H1 (cell line): ENCODE results near the gene CRYGN. TPM values are rescaled to one million over a fixed set of nuclear protein-coding genes. Genes with fewer than 3 reads are reported as not detected.

ENCODE experiments used
- ASH2L ChIP-seq: fragments of 200-600, 300-600 bp; sonication (generic); IDR thresholded peaks from one replicate; pipeline ENCODE4 v1.7.1; 2017; ENCODE audit warnings: low read length
- HDAC6 ChIP-seq: IDR thresholded peaks from one replicate; pipeline ENCODE4 v1.7.1; 2012; ENCODE audit warnings: low read depth, mild to moderate bottlenecking, inconsistent platforms, low read length, moderate library complexity
- MAFK ChIP-seq: IDR thresholded peaks from 2 replicates; pipeline ENCODE4 v1.6.1; 2012; ENCODE audit warnings: low read depth, mild to moderate bottlenecking, improper control_type of control experiment, low read length
- NANOG ChIP-seq: IDR thresholded peaks from 2 replicates; pipeline ENCODE4 v1.6.1; 2011; ENCODE audit warnings: low read length, low read depth, mild to moderate bottlenecking, inconsistent platforms; ENCODE audit not compliant: insufficient read depth, poor library complexity, severe bottlenecking
- RAD21 ChIP-seq, 2 experiments: IDR thresholded peaks in 1 of 2; conservative IDR thresholded peaks in 1 of 2; 2 replicates each; pipeline ENCODE4 v1.6.1; 2011; ENCODE audit warnings: low read depth in 2 of 2, low read length in 2 of 2, improper control_type of control experiment in 1 of 2, inconsistent platforms in 1 of 2, mild to moderate bottlenecking in 1 of 2, moderate library complexity in 1 of 2
- SIN3A ChIP-seq, 2 experiments: IDR thresholded peaks in 1 of 2; conservative IDR thresholded peaks in 1 of 2; 2 replicates each; pipeline ENCODE4 v1.6.1; 2011 to 2012; ENCODE audit warnings: low read length in 2 of 2, improper control_type of control experiment in 1 of 2, low read depth in 1 of 2, mild to moderate bottlenecking in 1 of 2
- TAF7 ChIP-seq: optimal IDR thresholded peaks from 2 replicates; pipeline ENCODE3; 2011; ENCODE audit warnings: low read depth, mild to moderate bottlenecking, inconsistent platforms, low read length, moderate library complexity, borderline replicate concordance
- microRNA-seq, 2 experiments: library from miRNA; unstranded; fragments of <30 nt; microRNA quantifications; one replicate each; pipeline versions ENCODE4 to v1.2.0, GENCODE V29; 2016 to 2020; ENCODE audit warnings: borderline microRNAs expressed in 2 of 2, borderline number of aligned reads in 2 of 2, borderline replicate concordance in 1 of 2
- polyA plus RNA-seq, 7 experiments: library from polyadenylated mRNA; depleted of rRNA in 3 of 7; stranded (reverse) in 5 of 7; unstranded in 2 of 7; fragments of >200 nt in 5 of 7; fragments of 200-250 nt in 2 of 7; gene quantifications; 1 replicate in 5 of 7; 2 replicates in 1 of 7; 4 replicates in 1 of 7; pipeline versions ENCODE4 v1.2.1 to v1.2.3, GENCODE V29; 2011 to 2013; ENCODE audit warnings: missing spikeins in 2 of 7, mixed read lengths in 2 of 7
- small RNA-seq: library from polyadenylated mRNA; stranded (forward); fragments of <200 nt; extraction: miRNeasy Mini kit (QIAGEN cat#:217004); gene quantifications from one replicate; pipeline ENCODE3, GENCODE V24; 2013; ENCODE audit not compliant: insufficient read depth
- total RNA-seq: library from RNA; stranded (reverse); fragmentation: NEBNext Ultra II Directional; extraction: Animal tissue kit (Norgen Biotek cat#: 25700); gene quantifications from 2 replicates; pipeline ENCODE4 v1.2.1, GENCODE V29; 2021

Gene CRYGN
- total and polyA plus RNA-seq, 2 of the 8 experiments (the other 6 are each of a cell fraction or from before 2014, with no cell fraction given), result 0.98 to 1.6 TPM

DNA sequence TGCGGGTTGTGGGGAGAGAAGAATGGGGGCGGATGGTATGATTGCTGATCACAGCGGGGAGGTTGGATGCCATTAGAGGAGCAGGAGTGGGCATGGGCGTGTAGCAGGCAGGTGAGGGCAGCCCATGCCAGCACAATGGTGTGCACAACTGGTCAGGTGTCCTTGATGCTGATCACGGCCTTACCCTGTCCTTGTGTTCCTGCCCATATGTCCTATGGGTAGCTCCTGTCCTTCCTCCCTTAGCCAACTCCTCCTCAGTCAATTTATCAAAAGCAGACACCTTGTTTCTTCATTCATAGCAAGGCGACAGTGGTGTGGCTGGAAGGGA, 60.8 kb downstream of the CRYGN start (continued):
- TF ChIP-seq SIN3A (conservative IDR thresholded peaks at IDR 0.05 in 1 of 2, IDR thresholded peaks at IDR 0.05 in 1 of 2; ENCODE audit: low read depth in 1 of 2, low read length in 2 of 2) (no peak), HDAC6 (no peak), NANOG (no peak), RAD21 (IDR thresholded peaks at IDR 0.05 in 1 of 2, conservative IDR thresholded peaks at IDR 0.05 in 1 of 2; ENCODE audit: low read depth in 2 of 2, low read length in 2 of 2) (no peak), ASH2L (no peak), TAF7 (no peak), MAFK (no peak)
- TF ChIP-seq, all 59 proteins: peak for 0

Small RNA genes within 50 kb of the gene (microRNA-seq; reads per million reads assigned to microRNA genes)
- gene MIR3907, result 0 reads per million in 2 experiments

Small RNA genes within 50 kb of the gene (small RNA-seq; reads per million reads assigned to genes)
- gene MIR3907 (0.51 reads per million), gene RN7SL76P (not detected)

Other genes with a start within 250 kb of the CRYGN start
- gene H2BK1, start 229.7 kb downstream of the CRYGN start, total RNA-seq, result not detected in 2 replicates
- gene H2BK1, start 229.7 kb downstream of the CRYGN start, polyA plus RNA-seq (2011; rRNA removed), result not detected in 2 replicates
- gene ABCF2, start 212.9 kb downstream of the CRYGN start, total RNA-seq, result 51.0 and 55.0 TPM in 2 replicates
- gene ABCF2, start 212.9 kb downstream of the CRYGN start, polyA plus RNA-seq (2011; rRNA removed), result 26.4 and 28.0 TPM in 2 replicates
- gene CHPF2, start 207.7 kb downstream of the CRYGN start, total RNA-seq, result 20.6 and 20.8 TPM in 2 replicates
- gene CHPF2, start 207.7 kb downstream of the CRYGN start, polyA plus RNA-seq (2011; rRNA removed), result 14.4 and 20.0 TPM in 2 replicates
- gene SMARCD3, start 191.4 kb downstream of the CRYGN start, total RNA-seq, result 3.0 and 4.6 TPM in 2 replicates
- gene SMARCD3, start 191.4 kb downstream of the CRYGN start, polyA plus RNA-seq (2011; rRNA removed), result 5.6 and 6.2 TPM in 2 replicates
- 37.7 and 43.5 TPM in 2 replicates for gene NUB1, start 98.3 kb downstream of the CRYGN start, total RNA-seq
- 20.5 and 22.1 TPM in 2 replicates for gene NUB1, start 98.3 kb downstream of the CRYGN start, polyA plus RNA-seq (2011; rRNA removed)
- gene WDR86, start 30.1 kb downstream of the CRYGN start, total RNA-seq, result 14.9 and 15.8 TPM in 2 replicates
- gene WDR86, start 30.1 kb downstream of the CRYGN start, polyA plus RNA-seq (2011; rRNA removed), result 12.7 and 22.1 TPM in 2 replicates
- 119 and 132 TPM in 2 replicates for gene RHEB, start 79.8 kb upstream of the CRYGN start, total RNA-seq
- gene RHEB, start 79.8 kb upstream of the CRYGN start, polyA plus RNA-seq (2011; rRNA removed), result 50.4 and 60.8 TPM in 2 replicates